SK-N-SH (cell line): ENCODE measurements around the gene EFHB. TPM values are rescaled to one million over a fixed set of nuclear protein-coding genes. Genes with fewer than 3 reads are reported as not detected.
"Not testable (repeated sequence)": the region's sequence is repeated elsewhere in the genome, so short reads cannot be mapped to it uniquely, and the experiment has no call there.

Experiments
- CTCF ChIA-PET: fragments of 300-600, 350-600 bp; formaldehyde crosslinking; extraction: SDS; loops from one replicate; lab custom pipeline; 2021; lab: Yijun Ruan, JAX
- POLR2A ChIA-PET: fragments of 350-600 bp; sonication (Branson Sonifier 250); formaldehyde crosslinking; extraction: SDS; loops from one replicate; lab custom pipeline; 2020; ENCODE audit warnings: antibody characterized with exemption, inconsistent platforms; lab: Yijun Ruan, JAX
- DNase-seq: peaks from one replicate; pipeline ENCODE4 v3.0.0; 2012
- H2AFZ ChIP-seq: fragments of 200-600 bp; sonication (generic); 2 replicates; pipeline ENCODE4 v1.8.1; 2016; ENCODE audit warnings: antibody characterized with exemption, mild to moderate bottlenecking, low read depth
- H3F3A ChIP-seq: fragments of 200-600 bp; sonication (generic); replicated peaks from 2 replicates; pipeline ENCODE3; 2016; ENCODE audit warnings: antibody characterized with exemption, mild to moderate bottlenecking; ENCODE audit not compliant: insufficient read depth
- H3K27ac ChIP-seq, 2 experiments: fragments of 200-500 bp in 1 of 2; fragments of 200-600 bp in 1 of 2; sonication (Bioruptor generic) in 1 of 2; sonication (generic), shearing (Covaris generic) in 1 of 2; 2 replicates each; pipeline versions ENCODE4 v1.5.1 to v1.6.1; 2014 to 2016; ENCODE audit warnings: low read depth in 2 of 2, inconsistent platforms in 1 of 2, low read length in 1 of 2, mild to moderate bottlenecking in 1 of 2, mixed read lengths in 1 of 2
- H3K27me3 ChIP-seq: fragments of 200-600 bp; sonication (generic), shearing (Covaris generic); 2 replicates; pipeline ENCODE4 v1.6.1; 2016; ENCODE audit warnings: mixed run types; ENCODE audit not compliant: insufficient read depth
- H3K36me3 ChIP-seq, 2 experiments: fragments of 200-500 bp in 1 of 2; fragments of 200-600 bp in 1 of 2; sonication (Bioruptor generic) in 1 of 2; sonication (generic) in 1 of 2; replicated peaks in 1 of 2; 2 replicates each; pipeline versions ENCODE3 to v1.5.1; 2014 to 2016; ENCODE audit warnings: low read length in 1 of 2, mild to moderate bottlenecking in 1 of 2; ENCODE audit not compliant: insufficient read depth in 2 of 2, control insufficient read depth in 1 of 2
- H3K4me1 ChIP-seq, 2 experiments: fragments of 200-500 bp in 1 of 2; fragments of 200-600 bp in 1 of 2; sonication (Bioruptor generic) in 1 of 2; sonication (generic), shearing (Covaris generic) in 1 of 2; 2 replicates each; pipeline versions ENCODE4 v1.5.1 to v1.6.1; 2014 to 2016; ENCODE audit warnings: low read depth in 1 of 2, low read length in 1 of 2, mixed run types in 1 of 2; ENCODE audit not compliant: insufficient read depth in 2 of 2, control insufficient read depth in 1 of 2
- H3K4me2 ChIP-seq: fragments of 200-600 bp; sonication (generic), shearing (Covaris generic); 2 replicates; pipeline ENCODE4 v1.6.1; 2017; ENCODE audit warnings: mixed run types
- H3K4me3 ChIP-seq, 2 experiments: fragments of 200-500 bp in 1 of 2; fragments of 200-600 bp in 1 of 2; sonication (Bioruptor generic) in 1 of 2; sonication (generic), shearing (Covaris generic) in 1 of 2; 2 replicates each; pipeline versions ENCODE4 v1.5.1 to v1.8.1; 2014 to 2016; ENCODE audit warnings: low read depth in 2 of 2, inconsistent platforms in 1 of 2, low read length in 1 of 2, mild to moderate bottlenecking in 1 of 2, mixed read lengths in 1 of 2, moderate library complexity in 1 of 2
- H3K79me2 ChIP-seq: fragments of 200-600 bp; sonication (generic); 2 replicates; pipeline ENCODE4 v1.8.1; 2017; ENCODE audit warnings: mild to moderate bottlenecking; ENCODE audit not compliant: insufficient read depth
- H3K9ac ChIP-seq: fragments of 200-600 bp; sonication (generic); 2 replicates; pipeline ENCODE4 v1.6.1; 2017; ENCODE audit warnings: mixed run types
- H3K9me2 ChIP-seq: fragments of 200-600 bp; sonication (generic); 2 replicates; pipeline ENCODE4 v1.6.1; 2017; ENCODE audit warnings: mixed run types
- H3K9me3 ChIP-seq: fragments of 200-600 bp; sonication (generic); 2 replicates; pipeline ENCODE4 v1.6.1; 2017; ENCODE audit warnings: mixed run types, mild to moderate bottlenecking, moderate library complexity
- H4K20me1 ChIP-seq: fragments of 200-600 bp; sonication (generic); 2 replicates; pipeline ENCODE4 v1.6.1; 2017; ENCODE audit warnings: mild to moderate bottlenecking, mixed run types; ENCODE audit not compliant: insufficient read depth
- ELF1 ChIP-seq: IDR thresholded peaks from 2 replicates; pipeline ENCODE4 v1.4.0; 2012
- FOXJ3 ChIP-seq: sonication (generic); formaldehyde crosslinking; IDR thresholded peaks from 2 replicates; pipeline ENCODE4 v1.5.1; 2020; ENCODE audit warnings: mild to moderate bottlenecking, missing genetic modification reagents
- IRF3 ChIP-seq: fragments of 150-350 bp; IDR thresholded peaks from 2 replicates; pipeline ENCODE4 v1.6.1; 2016; ENCODE audit warnings: mild to moderate bottlenecking, low read depth, low read length
- MXI1 ChIP-seq: IDR thresholded peaks from 2 replicates; pipeline ENCODE4 v1.6.1; 2012; ENCODE audit warnings: mild to moderate bottlenecking, low read depth, low read length, improper control_type of control experiment
- RFX5 ChIP-seq: IDR thresholded peaks from 2 replicates; pipeline ENCODE4 v1.6.1; 2012; ENCODE audit warnings: mild to moderate bottlenecking, improper control_type of control experiment, low read length
- SMC3 ChIP-seq: IDR thresholded peaks from 2 replicates; pipeline ENCODE4 v1.6.1; 2012; ENCODE audit warnings: low read depth, low read length, improper control_type of control experiment
- TCF12 ChIP-seq: IDR thresholded peaks from 2 replicates; pipeline ENCODE4 v1.4.0; 2012
- WGBS: methylation state at CpG from one replicate; pipeline ENCODE4 v1.1.6; 2017; ENCODE audit warnings: low lambda C conversion rate; 5-methylcytosine and 5-hydroxymethylcytosine counted together
- polyA plus RNA-seq, 3 experiments: library from polyadenylated mRNA; depleted of rRNA; stranded (reverse); fragments of >200 nt; gene quantifications; 2 replicates each; pipeline ENCODE4 v1.2.3, GENCODE V29; 2012
- TF ChIP-seq, protein P1 (sequence below): fragments of 150-350 bp; IDR thresholded peaks from 2 replicates; pipeline ENCODE4 v1.6.1; 2017; ENCODE audit warnings: antibody characterized with exemption, low read length, low read depth, borderline replicate concordance
- TF ChIP-seq, protein P2 (sequence below): fragments of 200-600 bp; sonication (generic); IDR thresholded peaks from 2 replicates; pipeline ENCODE4 v1.6.1; 2017; ENCODE audit warnings: antibody characterized with exemption, mild to moderate bottlenecking, moderate library complexity

The EFHB gene
- polyA plus RNA-seq, 1 of the 3 experiments (the other 2 are of a cell fraction) = 0.58 TPM

GRCh38 chr3:19960696-19961095 lies 26.7 kb upstream of the EFHB start (continued):
- TF ChIP-seq, protein P1, sequence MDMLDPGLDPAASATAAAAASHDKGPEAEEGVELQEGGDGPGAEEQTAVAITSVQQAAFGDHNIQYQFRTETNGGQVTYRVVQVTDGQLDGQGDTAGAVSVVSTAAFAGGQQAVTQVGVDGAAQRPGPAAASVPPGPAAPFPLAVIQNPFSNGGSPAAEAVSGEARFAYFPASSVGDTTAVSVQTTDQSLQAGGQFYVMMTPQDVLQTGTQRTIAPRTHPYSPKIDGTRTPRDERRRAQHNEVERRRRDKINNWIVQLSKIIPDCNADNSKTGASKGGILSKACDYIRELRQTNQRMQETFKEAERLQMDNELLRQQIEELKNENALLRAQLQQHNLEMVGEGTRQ = no peak
- TF ChIP-seq, protein P2, sequence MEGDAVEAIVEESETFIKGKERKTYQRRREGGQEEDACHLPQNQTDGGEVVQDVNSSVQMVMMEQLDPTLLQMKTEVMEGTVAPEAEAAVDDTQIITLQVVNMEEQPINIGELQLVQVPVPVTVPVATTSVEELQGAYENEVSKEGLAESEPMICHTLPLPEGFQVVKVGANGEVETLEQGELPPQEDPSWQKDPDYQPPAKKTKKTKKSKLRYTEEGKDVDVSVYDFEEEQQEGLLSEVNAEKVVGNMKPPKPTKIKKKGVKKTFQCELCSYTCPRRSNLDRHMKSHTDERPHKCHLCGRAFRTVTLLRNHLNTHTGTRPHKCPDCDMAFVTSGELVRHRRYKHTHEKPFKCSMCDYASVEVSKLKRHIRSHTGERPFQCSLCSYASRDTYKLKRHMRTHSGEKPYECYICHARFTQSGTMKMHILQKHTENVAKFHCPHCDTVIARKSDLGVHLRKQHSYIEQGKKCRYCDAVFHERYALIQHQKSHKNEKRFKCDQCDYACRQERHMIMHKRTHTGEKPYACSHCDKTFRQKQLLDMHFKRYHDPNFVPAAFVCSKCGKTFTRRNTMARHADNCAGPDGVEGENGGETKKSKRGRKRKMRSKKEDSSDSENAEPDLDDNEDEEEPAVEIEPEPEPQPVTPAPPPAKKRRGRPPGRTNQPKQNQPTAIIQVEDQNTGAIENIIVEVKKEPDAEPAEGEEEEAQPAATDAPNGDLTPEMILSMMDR = no peak
- no peak for TF ChIP-seq MXI1

DNA sequence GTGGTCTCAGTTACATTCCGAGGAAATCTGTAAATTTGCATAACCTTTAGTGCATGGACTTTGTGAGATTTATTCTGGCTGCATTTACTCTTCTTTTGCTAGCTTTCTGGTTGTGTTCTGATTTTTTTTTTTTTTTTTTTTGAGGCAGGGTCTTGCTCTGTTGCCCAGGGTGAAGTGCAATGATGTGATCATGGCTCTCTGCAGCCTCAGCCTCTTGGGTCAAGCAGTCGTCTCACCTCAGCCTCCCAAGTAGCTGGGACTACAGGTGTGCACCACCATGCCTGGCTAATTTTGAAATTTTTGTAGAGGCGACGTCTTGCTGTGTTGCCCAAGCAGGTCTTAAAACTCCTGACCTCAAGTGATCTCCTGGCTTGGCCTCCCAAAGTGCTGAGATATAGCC lies 25.5 kb upstream of the EFHB start:
- ChIA-PET POLR2A (no interaction called here), CTCF (no interaction called here)
- H3K4me2 ChIP-seq = no peak overlapping the region
- peaks cover 96% of the 10 kb centered on the region for H4K20me1 ChIP-seq
- no peak overlapping the region for H3K9ac ChIP-seq
- no peak overlapping the region for H3K27ac ChIP-seq
- no peaks in the 10 kb centered on the region for H3K9me2 ChIP-seq
- DNase-seq = no peak
- no peak overlapping the region for H2AFZ ChIP-seq
- H3K4me3 ChIP-seq = no peak overlapping the region
- H3K4me1 ChIP-seq = peaks cover 0 to 2% of the 10 kb centered on the region in 2 experiments; a peak in 1 of 4 replicates
- no peaks in the 10 kb centered on the region for H3K27me3 ChIP-seq
- no peaks in the 10 kb centered on the region for H3K9me3 ChIP-seq
- peaks cover 99% of the 10 kb centered on the region for H3K79me2 ChIP-seq
- 75% methylated on average over 4 of the region's 4 CpGs for WGBS
- TF ChIP-seq TCF12 (no peak), ELF1 (no peak), FOXJ3 (CRISPR knock-in tag) (no peak), RFX5 (no peak), IRF3 (no peak), SMC3 (no peak)
- peaks cover 3% of the 10 kb centered on the region for H3F3A ChIP-seq
- H3K36me3 ChIP-seq = peaks cover 7 to 36% of the 10 kb centered on the region in 2 experiments

DNA sequence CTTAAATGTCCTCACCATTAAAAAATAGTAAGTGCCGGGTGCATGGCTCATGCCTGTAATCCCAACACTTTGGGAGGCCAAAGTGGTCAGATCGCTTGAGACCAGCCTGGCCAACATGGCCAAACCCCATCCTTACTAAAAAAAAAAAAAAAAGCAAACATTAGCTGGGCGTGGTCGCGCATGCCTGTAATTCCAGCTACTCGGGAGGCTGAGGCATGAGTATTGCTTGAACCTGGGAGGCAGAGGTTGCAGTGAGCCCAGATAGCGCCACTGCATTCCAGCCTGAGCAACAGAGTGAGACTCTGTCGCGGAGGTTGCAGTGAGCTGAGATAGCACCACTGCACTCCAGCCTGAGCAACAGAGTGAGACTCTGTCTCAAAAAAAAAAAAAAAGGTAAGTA lies 23.3 kb upstream of the EFHB start:
- POLR2A ChIA-PET, H3K4me2 ChIP-seq, H2AFZ ChIP-seq, H3K4me1 ChIP-seq, H3F3A ChIP-seq, DNase-seq, H3K9ac ChIP-seq, H3K9me3 ChIP-seq, H3K27me3 ChIP-seq, H3K4me3 ChIP-seq, H3K27ac ChIP-seq, H3K9me2 ChIP-seq: not testable (repeated sequence)
- WGBS = 81% methylated on average over 9 of the region's 9 CpGs
- CTCF ChIA-PET = interaction anchor here (2.2 kb wide), 1 partner anchor 83 kb away, joined by 4 read pairs; the partner anchor contains the start of gene KAT2B
- Histone ChIP-seq H4K20me1 (peaks cover 97% of the 10 kb centered on the region), H3K79me2 (peaks cover 99% of the 10 kb centered on the region), H3K36me3 (peaks cover 12 to 46% of the 10 kb centered on the region in 2 experiments)
